ENCODE data around the gene POMGNT2. TPM values are rescaled to one million over a fixed set of nuclear protein-coding genes. Genes with fewer than 3 reads are reported as not detected.

Gene POMGNT2
- total and polyA plus RNA-seq, 2 experiments from 2014 or later, result 10.7 to 26.1 TPM

DNA sequence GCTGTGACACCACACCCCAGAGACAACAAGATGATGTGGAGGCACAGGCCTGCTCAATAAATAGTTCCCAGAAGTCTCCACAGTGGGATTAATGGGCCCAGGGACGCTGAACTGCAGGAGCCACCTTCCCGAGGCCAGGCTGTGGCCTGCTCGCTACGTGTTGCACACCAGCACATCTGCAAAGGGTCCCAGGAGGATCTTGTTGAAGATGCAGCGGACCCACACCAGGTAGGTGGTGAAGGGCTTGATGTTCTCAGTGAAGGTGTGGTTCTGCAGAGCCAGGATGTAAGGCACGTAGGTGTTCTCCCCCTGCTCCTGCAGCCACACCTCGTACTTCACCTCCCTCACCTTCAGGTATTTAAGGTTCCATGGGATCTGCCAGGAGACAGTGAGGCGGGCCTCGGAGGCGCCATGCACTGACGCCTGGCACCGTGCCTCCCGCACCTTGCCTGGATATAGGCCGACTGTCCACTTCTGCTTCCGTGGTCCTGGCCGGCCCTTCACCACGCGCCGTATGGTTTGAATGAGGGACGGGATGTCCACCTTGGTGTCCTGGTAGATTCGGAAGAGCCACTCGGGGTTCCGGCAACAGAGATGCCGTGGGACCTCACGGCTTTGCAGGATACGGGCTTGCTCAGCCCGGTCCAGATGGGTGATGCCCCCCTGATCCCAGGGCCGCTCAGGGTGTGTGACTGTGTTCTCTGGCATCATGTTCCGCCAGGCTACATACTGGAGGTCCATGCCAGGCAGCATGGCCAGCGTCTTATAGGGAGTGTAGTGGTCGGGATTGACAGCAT, 26.1 kb downstream of the POMGNT2 start:
- Mint-ChIP-seq H3K4me3 (no peak overlapping the region), H3K27ac (no peak overlapping the region), H3K27me3 (ENCODE audit: insufficient read depth, low read depth, poor library complexity) (peaks cover 2% of the 10 kb centered on the region), H3K36me3 (ENCODE audit: low read depth) (peaks cover 65% of the 10 kb centered on the region), H3K9me3 (peaks cover 27% of the 10 kb centered on the region), H3K4me1 (no peaks in the 10 kb centered on the region)
- ATAC-seq, result no peak
- no peak for DNase-seq (ENCODE audit: low spot score)
- H3K79me2 ChIP-seq (replicated peaks; ENCODE audit: insufficient read depth), result no peaks in the 10 kb centered on the region
- H3K4me1 ChIP-seq (ENCODE audit: insufficient read depth), result no peaks in the 10 kb centered on the region
- H3K36me3 ChIP-seq (ENCODE audit: insufficient read depth), result no peaks in the 10 kb centered on the region
- no peak overlapping the region for H3K4me3 ChIP-seq
- no peak overlapping the region for H3K4me2 ChIP-seq
- peaks cover 8% of the 10 kb centered on the region; the same call in 1 of the 2 replicates for H3K9me2 ChIP-seq (ENCODE audit: insufficient read depth)
- no peaks in the 10 kb centered on the region for H4K20me1 ChIP-seq (replicated peaks; ENCODE audit: insufficient read depth)
- no peaks in the 10 kb centered on the region for H3F3A ChIP-seq (replicated peaks; ENCODE audit: low read depth)
- H3K27ac ChIP-seq (ENCODE audit: low read depth), result no peak overlapping the region
- no peak for TF ChIP-seq JUNB (IDR thresholded peaks at IDR 0.05; ENCODE audit: unreplicated experiment)
- no peak for TF ChIP-seq EZH2 (IDR thresholded peaks at IDR 0.05; ENCODE audit: low read depth, unreplicated experiment)
- no peak for TF ChIP-seq NANOG (IDR thresholded peaks at IDR 0.05; ENCODE audit: borderline replicate concordance)
- TF ChIP-seq, protein P1, sequence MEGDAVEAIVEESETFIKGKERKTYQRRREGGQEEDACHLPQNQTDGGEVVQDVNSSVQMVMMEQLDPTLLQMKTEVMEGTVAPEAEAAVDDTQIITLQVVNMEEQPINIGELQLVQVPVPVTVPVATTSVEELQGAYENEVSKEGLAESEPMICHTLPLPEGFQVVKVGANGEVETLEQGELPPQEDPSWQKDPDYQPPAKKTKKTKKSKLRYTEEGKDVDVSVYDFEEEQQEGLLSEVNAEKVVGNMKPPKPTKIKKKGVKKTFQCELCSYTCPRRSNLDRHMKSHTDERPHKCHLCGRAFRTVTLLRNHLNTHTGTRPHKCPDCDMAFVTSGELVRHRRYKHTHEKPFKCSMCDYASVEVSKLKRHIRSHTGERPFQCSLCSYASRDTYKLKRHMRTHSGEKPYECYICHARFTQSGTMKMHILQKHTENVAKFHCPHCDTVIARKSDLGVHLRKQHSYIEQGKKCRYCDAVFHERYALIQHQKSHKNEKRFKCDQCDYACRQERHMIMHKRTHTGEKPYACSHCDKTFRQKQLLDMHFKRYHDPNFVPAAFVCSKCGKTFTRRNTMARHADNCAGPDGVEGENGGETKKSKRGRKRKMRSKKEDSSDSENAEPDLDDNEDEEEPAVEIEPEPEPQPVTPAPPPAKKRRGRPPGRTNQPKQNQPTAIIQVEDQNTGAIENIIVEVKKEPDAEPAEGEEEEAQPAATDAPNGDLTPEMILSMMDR (conservative IDR thresholded peaks at IDR 0.05; ENCODE audit: low read depth in 2 of 2), result no peak
- H2AFZ ChIP-seq, result no peak overlapping the region
- H3K27me3 ChIP-seq (ENCODE audit: insufficient read depth), result no peaks in the 10 kb centered on the region

DNA sequence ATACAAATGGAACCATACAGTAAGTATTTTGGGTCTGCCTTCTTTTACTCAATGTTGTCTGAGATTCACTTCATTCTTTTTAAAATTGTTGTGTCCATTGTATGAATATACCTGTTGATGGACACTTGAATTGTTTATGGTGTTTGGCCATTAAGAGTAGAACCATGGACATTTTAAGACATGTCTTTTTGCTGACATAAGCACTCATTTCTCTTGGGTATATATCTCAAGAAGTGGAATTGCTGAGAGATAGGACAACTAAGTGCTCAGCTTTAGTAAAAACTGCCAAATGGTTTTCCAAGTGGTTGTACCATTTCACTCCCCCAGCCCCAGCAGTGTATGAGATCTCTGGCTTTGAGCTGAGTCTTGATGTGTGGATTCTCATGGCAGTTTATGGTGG, 28.2 kb downstream of the POMGNT2 start:
- H4K20me1 ChIP-seq (replicated peaks; ENCODE audit: insufficient read depth), result no peaks in the 10 kb centered on the region
- H2AFZ ChIP-seq, result no peak overlapping the region
- H3K4me3 Mint-ChIP-seq, result no peak overlapping the region
- TF ChIP-seq EZH2phosphoT487 (IDR thresholded peaks at IDR 0.05; ENCODE audit: unreplicated experiment), result no peak
- TF ChIP-seq NANOG (IDR thresholded peaks at IDR 0.05; ENCODE audit: borderline replicate concordance), result no peak
- H3K27ac ChIP-seq (ENCODE audit: low read depth), result no peak overlapping the region
- no peaks in the 10 kb centered on the region for H3K4me1 Mint-ChIP-seq
- H3K4me3 ChIP-seq, result no peak overlapping the region
- H3K27me3 ChIP-seq (ENCODE audit: insufficient read depth), result no peaks in the 10 kb centered on the region
- no peaks in the 10 kb centered on the region for H3F3A ChIP-seq (replicated peaks; ENCODE audit: low read depth)
- no peaks in the 10 kb centered on the region for H3K27me3 Mint-ChIP-seq (ENCODE audit: insufficient read depth, low read depth, poor library complexity)
- no peaks in the 10 kb centered on the region for H3K36me3 ChIP-seq (ENCODE audit: insufficient read depth)
- H3K9me3 Mint-ChIP-seq, result peaks cover 14% of the 10 kb centered on the region
- H3K27ac Mint-ChIP-seq, result no peak overlapping the region
- no peaks in the 10 kb centered on the region for H3K4me1 ChIP-seq (ENCODE audit: insufficient read depth)
- H3K4me2 ChIP-seq, result no peak overlapping the region
- H3K36me3 Mint-ChIP-seq (ENCODE audit: low read depth), result peaks cover 45% of the 10 kb centered on the region
- ATAC-seq (no peak), DNase-seq (ENCODE audit: low spot score) (no peak)
- peaks cover 8% of the 10 kb centered on the region; the same call in 1 of the 2 replicates for H3K9me2 ChIP-seq (ENCODE audit: insufficient read depth)
- no peaks in the 10 kb centered on the region for H3K79me2 ChIP-seq (replicated peaks; ENCODE audit: insufficient read depth)

DNA sequence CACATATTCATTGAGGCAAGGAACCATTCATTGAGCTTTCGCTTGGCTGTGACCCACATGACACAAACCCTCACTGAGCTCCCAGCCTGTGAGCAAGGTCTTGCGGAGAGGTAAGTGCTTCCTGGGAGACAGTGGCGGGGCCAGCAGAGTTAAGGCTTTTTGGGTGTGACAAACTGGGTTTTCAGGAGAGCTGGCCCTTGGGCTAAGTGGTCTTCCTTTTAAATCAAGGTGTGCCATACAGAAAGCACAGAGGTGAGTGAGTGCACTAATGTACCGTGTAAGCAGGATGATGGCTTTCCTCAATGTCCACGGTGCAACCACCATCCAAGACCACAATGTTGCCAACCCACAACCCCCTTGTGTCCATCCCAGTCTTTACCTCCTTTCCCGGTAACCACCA, 28.6 kb downstream of the POMGNT2 start:
- Mint-ChIP-seq H3K4me1 (no peaks in the 10 kb centered on the region), H3K27ac (no peak overlapping the region)
- DNase-seq (ENCODE audit: low spot score), result no peak
- TF ChIP-seq, protein P1 (conservative IDR thresholded peaks at IDR 0.05; ENCODE audit: low read depth in 2 of 2), result no peak
- TF ChIP-seq ZNF331 (CRISPR knock-in tag; IDR thresholded peaks at IDR 0.05; ENCODE audit: low read depth) (no peak), POLR2AphosphoS5 (IDR thresholded peaks at IDR 0.05; ENCODE audit: low read depth) (no peak), CREB1 (CRISPR knock-in tag; IDR thresholded peaks at IDR 0.05; ENCODE audit: low read depth) (no peak)

More for the DNA sequence above, 28.6 kb downstream of the POMGNT2 start:
- H4K20me1 ChIP-seq (replicated peaks; ENCODE audit: insufficient read depth), result no peaks in the 10 kb centered on the region
- no peaks in the 10 kb centered on the region for H3K27me3 ChIP-seq (ENCODE audit: insufficient read depth)
- Mint-ChIP-seq H3K27me3 (ENCODE audit: insufficient read depth, low read depth, poor library complexity) (no peaks in the 10 kb centered on the region), H3K36me3 (ENCODE audit: low read depth) (peaks cover 40% of the 10 kb centered on the region), H3K4me3 (no peak overlapping the region), H3K9me3 (peaks cover 10% of the 10 kb centered on the region; the same call in 2 of the 3 replicates)
- H3K4me1 ChIP-seq (ENCODE audit: insufficient read depth), result no peaks in the 10 kb centered on the region
- H3K79me2 ChIP-seq (replicated peaks; ENCODE audit: insufficient read depth), result no peaks in the 10 kb centered on the region
- no peak overlapping the region for H3K27ac ChIP-seq (ENCODE audit: low read depth)
- H2AFZ ChIP-seq, result no peak overlapping the region
- ATAC-seq, result no peak
- no peak overlapping the region for H3K4me2 ChIP-seq
- no peak overlapping the region for H3K4me3 ChIP-seq
- no peaks in the 10 kb centered on the region for H3F3A ChIP-seq (replicated peaks; ENCODE audit: low read depth)
- H3K36me3 ChIP-seq (ENCODE audit: insufficient read depth), result no peaks in the 10 kb centered on the region
- peaks cover 8% of the 10 kb centered on the region; the same call in 1 of the 2 replicates for H3K9me2 ChIP-seq (ENCODE audit: insufficient read depth)
